ENCODE measurements around the gene PAM16.

Gene PAM16

DNA sequence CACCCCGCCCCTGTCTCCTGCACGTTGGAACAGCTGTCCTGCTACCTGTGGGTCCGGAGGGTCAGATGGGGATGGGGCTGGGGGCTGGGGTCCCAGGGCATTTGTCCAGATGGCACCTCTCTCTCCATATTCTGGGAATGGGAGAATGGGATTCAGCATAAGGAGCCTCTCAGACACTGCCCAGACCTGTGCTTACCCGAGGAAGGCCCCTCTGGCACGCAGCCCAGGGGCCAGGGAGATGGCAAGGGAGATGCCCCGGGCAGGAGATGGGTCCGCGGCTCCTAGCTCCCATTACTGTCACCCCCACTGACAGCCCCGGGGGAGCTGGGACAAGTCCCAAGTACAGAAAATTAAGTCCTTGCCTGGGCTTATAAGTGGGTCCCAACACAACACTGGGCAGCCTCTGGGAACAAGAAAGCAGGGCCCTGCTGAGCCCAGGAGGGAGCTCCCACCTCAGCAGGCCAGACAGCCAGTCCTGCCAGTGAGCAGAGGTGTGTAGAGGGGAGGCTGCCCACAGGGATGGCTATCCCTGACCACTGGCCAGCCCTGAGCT, 22.3 kb upstream of the PAM16 start:
- DNase-seq = peak; percentile 44
- in situ Hi-C loops (cut with HindIII; ENCODE audit: low pct_ligation_motif_present, low pct_unique_long_range_greater_than_20kb, low sequenced_read_pairs) = no loop called here

DNA sequence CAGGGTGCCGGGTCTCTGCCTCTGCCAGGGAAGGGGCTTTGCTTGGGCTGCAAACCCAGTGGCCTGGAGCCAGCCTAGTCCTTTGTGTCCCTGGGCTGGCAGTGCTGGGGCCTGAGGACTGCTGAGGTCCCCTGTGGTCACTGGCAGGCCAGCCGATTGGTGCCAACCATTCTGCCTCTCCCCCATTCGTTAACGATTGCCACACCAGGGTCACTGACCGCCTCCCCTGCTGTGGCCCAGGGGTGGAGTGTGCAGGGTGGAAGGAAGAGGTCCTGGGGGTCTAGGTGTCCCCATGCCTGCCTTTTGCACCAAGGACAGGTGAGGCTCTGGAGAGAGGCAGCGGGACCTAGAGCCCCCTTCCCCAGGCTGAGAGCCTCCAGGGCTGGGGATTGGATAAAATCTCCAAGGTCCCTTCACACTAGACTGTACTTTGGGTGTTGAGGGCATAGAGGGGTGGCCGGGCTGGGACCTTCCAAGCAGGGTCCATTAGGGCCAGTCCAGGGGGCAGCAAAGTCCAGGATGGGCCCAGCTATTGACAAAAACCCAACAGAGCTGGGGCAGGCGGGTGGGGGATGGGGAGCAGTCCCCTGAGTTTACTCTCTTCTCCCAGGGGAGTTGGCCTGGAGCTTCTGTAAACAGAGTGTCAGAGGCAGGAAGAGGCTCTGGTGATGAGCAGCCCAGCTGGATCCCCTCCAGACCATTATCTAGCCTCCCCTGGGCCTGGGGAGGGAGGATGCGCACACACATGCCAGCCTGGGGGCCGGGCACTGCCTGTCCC, 21.6 kb upstream of the PAM16 start:
- in situ Hi-C loops (cut with HindIII; ENCODE audit: low pct_ligation_motif_present, low pct_unique_long_range_greater_than_20kb, low sequenced_read_pairs) = no loop called here
- peak; percentile 45 for DNase-seq

- peak; percentile 38 for DNase-seq
- in situ Hi-C loops (cut with HindIII; ENCODE audit: low pct_ligation_motif_present, low pct_unique_long_range_greater_than_20kb, low sequenced_read_pairs) = no loop called here
Measured at GRCh38 chr16:4372001-4372577, 21.0 kb upstream of the PAM16 start.

- peak; percentile 80 for DNase-seq
- in situ Hi-C loops (cut with HindIII; ENCODE audit: low pct_ligation_motif_present, low pct_unique_long_range_greater_than_20kb, low sequenced_read_pairs) = no loop called here
Measured at GRCh38 chr16:4371357-4372000, 20.4 kb upstream of the PAM16 start, which contains the start of gene VASN. VASN (plus strand) TSS chr16:4371848; CDS start chr16:4380878, 9,030 bp downstream.

DNA sequence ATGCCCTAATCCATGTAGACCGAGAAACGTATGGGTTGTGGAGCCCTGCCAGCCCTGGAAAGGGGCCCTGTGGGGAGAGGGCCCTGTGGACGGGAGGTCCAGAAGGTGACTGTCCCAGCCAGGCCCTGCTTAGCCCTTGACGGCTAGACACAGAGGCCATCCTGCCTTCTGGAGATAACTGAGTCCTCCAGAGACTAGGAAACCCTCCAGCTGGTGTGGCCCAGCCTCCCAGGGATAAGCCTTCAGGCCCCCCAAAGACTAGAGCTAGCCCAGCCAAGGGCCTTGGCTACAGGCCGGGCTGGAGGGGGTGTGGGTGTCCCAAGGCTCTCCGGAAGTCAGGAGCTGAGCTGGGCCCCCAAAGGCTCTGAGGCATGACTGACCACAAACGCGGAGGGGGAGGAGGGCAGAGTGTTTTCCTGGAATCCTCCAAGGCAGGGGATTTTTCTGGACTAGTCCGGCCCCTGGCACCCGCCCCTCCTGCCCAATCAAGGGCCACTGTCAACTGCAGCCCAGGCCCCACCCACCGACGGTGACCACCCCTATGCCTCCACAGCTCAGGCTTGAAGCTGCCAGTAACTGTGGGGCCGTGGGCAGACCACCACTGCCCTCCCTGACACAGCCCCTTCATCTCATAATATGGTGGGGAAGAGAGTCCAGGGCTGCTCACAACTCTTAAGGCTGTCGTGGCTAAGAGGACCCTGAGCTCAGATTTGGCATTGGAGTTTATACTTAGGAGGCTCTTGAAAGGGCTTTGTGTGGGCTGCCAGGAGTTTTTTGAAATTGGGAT, 19.6 kb upstream of the PAM16 start:
- in situ Hi-C loops (cut with HindIII; ENCODE audit: low pct_ligation_motif_present, low pct_unique_long_range_greater_than_20kb, low sequenced_read_pairs) = no loop called here
- no peak for DNase-seq

GRCh38 chr16:4370151-4370550, 19.0 kb upstream of the PAM16 start:
- in situ Hi-C loops (cut with HindIII; ENCODE audit: low pct_ligation_motif_present, low pct_unique_long_range_greater_than_20kb, low sequenced_read_pairs) = no loop called here

DNA sequence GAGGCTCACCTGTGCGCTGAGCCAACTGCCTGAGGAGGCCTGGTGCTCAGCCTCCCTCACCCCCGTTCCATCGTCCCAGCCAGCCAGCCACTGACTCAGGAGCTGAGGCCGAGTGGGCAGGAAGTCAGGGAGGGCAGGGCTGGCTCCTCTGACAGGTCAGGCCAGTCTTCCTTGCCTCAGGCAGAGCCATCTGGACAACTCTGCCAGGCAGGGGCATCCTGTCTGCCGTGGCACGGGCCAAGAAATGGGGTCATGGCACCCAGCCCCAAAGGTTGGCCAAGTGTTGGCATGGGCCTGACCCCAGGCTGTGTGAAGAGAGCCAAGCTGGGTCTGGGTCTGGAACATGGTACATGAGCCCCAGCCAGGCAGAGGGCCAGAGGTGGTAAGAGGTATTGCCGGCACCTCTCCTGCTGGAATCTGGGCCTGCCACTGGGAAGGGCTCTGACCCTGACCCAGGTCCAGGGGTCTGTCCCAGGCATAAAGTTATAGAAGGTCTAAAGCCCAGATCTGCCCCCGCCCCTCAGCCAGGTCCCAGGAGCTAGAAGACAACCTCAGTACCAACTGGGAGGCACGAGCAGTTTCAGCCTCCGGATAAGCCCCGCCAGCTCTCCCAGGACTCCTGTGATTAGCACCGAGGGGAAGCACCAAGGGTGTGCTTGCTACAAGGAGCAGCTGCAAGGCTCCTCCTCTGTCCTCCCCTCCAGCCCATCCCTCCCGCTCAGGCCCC, 18.0 kb upstream of the PAM16 start:
- in situ Hi-C loops (cut with HindIII; ENCODE audit: low pct_ligation_motif_present, low pct_unique_long_range_greater_than_20kb, low sequenced_read_pairs) = no loop called here
- peak; percentile 78 for DNase-seq

More at GRCh38 chr16:4370151-4370550, 19.0 kb upstream of the PAM16 start:
- DNase-seq = no peak

DNA sequence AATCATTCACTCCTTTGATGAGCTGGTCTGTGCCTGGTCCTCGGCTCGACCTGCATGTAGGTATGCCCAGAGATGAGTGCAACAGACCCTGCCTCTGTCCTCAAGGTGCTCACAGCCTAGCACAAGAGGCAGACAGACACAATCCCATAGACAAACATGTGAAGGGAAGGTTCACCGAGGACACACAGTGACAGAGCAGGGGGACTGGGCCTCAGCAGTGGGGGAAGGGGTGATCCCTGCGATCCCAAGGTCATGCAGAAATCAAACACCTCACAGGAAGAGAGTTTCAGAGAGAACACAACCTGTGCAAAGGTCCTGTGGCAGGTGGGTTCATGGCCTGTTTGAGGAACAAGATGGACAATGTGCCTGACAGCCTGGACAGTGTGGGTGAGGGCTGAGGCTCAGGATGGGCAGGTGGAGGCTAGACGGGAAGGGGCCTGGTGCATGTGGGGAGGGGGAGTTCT, 16.3 kb upstream of the PAM16 start:
- in situ Hi-C loops (cut with HindIII; ENCODE audit: low pct_ligation_motif_present, low pct_unique_long_range_greater_than_20kb, low sequenced_read_pairs) = no loop called here

GRCh38 chr16:4366016-4366415, 14.9 kb upstream of the PAM16 start:
- no peak for DNase-seq
- in situ Hi-C loops (cut with HindIII; ENCODE audit: low pct_ligation_motif_present, low pct_unique_long_range_greater_than_20kb, low sequenced_read_pairs) = no loop called here

More for the DNA sequence above, 16.3 kb upstream of the PAM16 start:
- DNase-seq = no peak

DNA sequence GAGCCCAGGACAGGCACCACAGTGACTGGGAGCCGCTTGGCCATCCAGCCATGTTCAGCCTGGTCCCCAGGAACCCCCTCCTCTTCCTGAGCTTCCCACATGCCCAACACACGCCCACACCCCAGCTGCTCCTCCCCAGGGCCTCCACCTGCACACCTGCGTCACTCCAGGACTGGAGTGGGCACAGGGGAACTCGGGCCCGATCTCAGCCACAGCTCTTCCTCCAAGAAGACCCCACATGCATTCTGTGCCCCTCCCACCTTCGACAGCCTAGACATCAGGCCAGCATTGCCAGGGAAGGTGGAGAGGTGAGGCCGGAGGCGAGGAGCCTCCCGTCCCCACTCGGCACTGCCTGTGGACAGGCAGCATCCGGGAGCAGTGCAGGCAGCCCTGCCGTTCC, 14.5 kb upstream of the PAM16 start:
- no peak for DNase-seq
- in situ Hi-C loops (cut with HindIII; ENCODE audit: low pct_ligation_motif_present, low pct_unique_long_range_greater_than_20kb, low sequenced_read_pairs) = no loop called here

GRCh38 chr16:4365014-4365406, 13.9 kb upstream of the PAM16 start:
- in situ Hi-C loops (cut with HindIII; ENCODE audit: low pct_ligation_motif_present, low pct_unique_long_range_greater_than_20kb, low sequenced_read_pairs) = no loop called here
- DNase-seq = no peak

GRCh38 chr16:4364196-4365013, 13.3 kb upstream of the PAM16 start:
- in situ Hi-C loops (cut with HindIII; ENCODE audit: low pct_ligation_motif_present, low pct_unique_long_range_greater_than_20kb, low sequenced_read_pairs) = no loop called here
- DNase-seq = no peak

DNA sequence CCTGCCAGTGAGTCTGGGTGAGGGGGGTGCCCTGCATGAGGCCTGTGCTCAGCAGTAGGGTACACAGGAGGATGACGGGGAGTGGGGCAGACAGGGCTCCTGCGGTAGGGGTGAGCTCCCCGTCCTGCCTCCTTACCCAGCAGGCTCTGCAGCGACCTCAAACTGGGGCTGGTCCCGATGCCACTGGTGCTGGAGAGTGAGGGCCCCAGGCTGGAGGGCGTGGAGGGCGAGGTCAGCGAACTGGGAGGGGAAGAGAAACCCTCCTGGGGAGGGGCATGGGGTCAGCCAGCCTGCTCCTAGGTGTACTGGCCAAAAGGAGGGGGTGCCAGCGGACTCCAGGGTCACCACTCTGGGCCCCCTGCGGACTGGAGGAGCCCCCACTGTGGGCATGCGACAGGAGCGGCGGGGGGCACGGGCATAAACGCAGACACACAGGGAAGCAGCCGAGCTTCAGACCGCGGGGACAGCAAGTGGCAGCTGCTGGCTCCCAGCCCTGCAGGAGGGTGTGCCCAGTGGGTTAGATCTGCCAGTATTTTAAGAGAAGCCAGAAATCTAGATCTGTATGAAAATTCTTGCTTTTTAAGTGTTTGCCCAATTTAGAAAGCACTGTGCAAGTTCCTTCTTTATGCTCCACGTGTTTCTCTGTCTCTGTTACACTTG, 11.5 kb upstream of the PAM16 start:
- no peak for DNase-seq
- in situ Hi-C loops (cut with HindIII; ENCODE audit: low pct_ligation_motif_present, low pct_unique_long_range_greater_than_20kb, low sequenced_read_pairs) = no loop called here

DNA sequence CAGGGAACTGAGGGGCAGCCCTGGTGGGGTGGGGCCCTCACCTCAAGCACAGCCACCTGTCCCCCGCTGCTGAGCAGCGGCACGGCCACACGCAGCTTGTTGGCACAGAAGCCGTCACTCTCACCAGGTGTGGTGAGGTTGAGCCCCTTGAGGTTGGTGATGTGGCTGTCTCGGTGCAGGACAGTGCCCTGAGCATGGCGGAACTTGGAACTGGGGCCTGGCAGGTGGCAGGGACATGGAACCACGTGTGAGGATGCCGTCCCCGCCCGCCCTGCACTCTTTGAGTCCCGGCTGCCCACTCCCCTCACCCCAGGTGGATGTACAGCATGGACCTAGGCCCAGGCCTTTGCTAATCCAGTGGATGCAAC, 10.8 kb upstream of the PAM16 start:
- in situ Hi-C loops (cut with HindIII; ENCODE audit: low pct_ligation_motif_present, low pct_unique_long_range_greater_than_20kb, low sequenced_read_pairs) = no loop called here

GRCh38 chr16:4361033-4361943, 10.2 kb upstream of the PAM16 start:
- DNase-seq = no peak
- in situ Hi-C loops (cut with HindIII; ENCODE audit: low pct_ligation_motif_present, low pct_unique_long_range_greater_than_20kb, low sequenced_read_pairs) = no loop called here

More for the DNA sequence above, 10.8 kb upstream of the PAM16 start:
- DNase-seq = no peak

DNA sequence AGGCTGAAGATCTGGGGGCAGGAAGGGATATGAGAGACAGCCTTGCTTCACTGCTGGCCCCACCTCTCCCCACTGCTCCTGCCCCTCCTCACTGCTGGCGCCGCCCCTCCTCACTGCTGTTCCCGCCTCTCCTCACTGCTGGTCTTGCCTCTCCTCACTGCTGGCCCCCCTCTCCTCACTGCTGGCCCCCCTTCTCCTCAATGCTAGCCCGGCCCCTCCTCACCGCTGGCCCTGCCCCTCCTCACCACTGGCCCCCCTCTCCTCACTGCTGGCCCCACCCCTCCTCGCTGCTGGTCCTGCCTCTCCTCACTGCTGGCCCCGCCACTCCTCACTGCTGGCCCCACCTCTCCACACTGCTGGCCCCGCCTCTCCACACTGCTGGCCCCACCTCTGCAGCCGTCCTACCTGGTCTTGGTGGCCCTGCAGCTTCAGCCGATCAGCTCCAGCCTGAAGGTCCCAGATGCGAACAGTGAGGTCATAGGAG, 9.5 kb upstream of the PAM16 start:
- peak; percentile 33 for DNase-seq
- in situ Hi-C loops (cut with HindIII; ENCODE audit: low pct_ligation_motif_present, low pct_unique_long_range_greater_than_20kb, low sequenced_read_pairs) = no loop called here
